Ishikawa (cell line): ENCODE measurements around the gene GPR35.

Source experiments
- CEBPB ChIP-seq: IDR thresholded peaks from 2 replicates; pipeline ENCODE4 v1.6.1; 2012
- EGR1 ChIP-seq: IDR thresholded peaks from 2 replicates; pipeline ENCODE4 v1.6.1; 2012
- EP300 ChIP-seq: IDR thresholded peaks from 2 replicates; pipeline ENCODE4 v1.6.1; 2012; ENCODE audit warnings: borderline replicate concordance
- FOXM1 ChIP-seq: IDR thresholded peaks from 2 replicates; pipeline ENCODE4 v1.6.1; 2012; ENCODE audit warnings: low read depth, borderline replicate concordance
- RAD21 ChIP-seq: IDR thresholded peaks from 2 replicates; pipeline ENCODE4 v1.6.1; 2012; ENCODE audit warnings: low read depth
- TAF1 ChIP-seq: IDR thresholded peaks from 2 replicates; pipeline ENCODE4 v1.6.1; 2012; ENCODE audit warnings: low read depth, mild to moderate bottlenecking
- TCF12 ChIP-seq: IDR thresholded peaks from 2 replicates; pipeline ENCODE4 v1.6.1; 2012; ENCODE audit warnings: low read depth
- TEAD4 ChIP-seq: IDR thresholded peaks from 2 replicates; pipeline ENCODE4 v1.6.1; 2012
- YY1 ChIP-seq: IDR thresholded peaks from 2 replicates; pipeline ENCODE4 v1.6.1; 2012; ENCODE audit warnings: low read depth
- TF ChIP-seq, protein P1 (sequence below): IDR thresholded peaks from 2 replicates; pipeline ENCODE4 v1.6.1; 2012
- TF ChIP-seq, protein P2 (sequence below): IDR thresholded peaks from 2 replicates; pipeline ENCODE4 v1.6.1; 2012; ENCODE audit warnings: low read depth, mild to moderate bottlenecking
- TF ChIP-seq, protein P3 (sequence below): IDR thresholded peaks from 2 replicates; pipeline ENCODE4 v1.6.1; 2012

DNA sequence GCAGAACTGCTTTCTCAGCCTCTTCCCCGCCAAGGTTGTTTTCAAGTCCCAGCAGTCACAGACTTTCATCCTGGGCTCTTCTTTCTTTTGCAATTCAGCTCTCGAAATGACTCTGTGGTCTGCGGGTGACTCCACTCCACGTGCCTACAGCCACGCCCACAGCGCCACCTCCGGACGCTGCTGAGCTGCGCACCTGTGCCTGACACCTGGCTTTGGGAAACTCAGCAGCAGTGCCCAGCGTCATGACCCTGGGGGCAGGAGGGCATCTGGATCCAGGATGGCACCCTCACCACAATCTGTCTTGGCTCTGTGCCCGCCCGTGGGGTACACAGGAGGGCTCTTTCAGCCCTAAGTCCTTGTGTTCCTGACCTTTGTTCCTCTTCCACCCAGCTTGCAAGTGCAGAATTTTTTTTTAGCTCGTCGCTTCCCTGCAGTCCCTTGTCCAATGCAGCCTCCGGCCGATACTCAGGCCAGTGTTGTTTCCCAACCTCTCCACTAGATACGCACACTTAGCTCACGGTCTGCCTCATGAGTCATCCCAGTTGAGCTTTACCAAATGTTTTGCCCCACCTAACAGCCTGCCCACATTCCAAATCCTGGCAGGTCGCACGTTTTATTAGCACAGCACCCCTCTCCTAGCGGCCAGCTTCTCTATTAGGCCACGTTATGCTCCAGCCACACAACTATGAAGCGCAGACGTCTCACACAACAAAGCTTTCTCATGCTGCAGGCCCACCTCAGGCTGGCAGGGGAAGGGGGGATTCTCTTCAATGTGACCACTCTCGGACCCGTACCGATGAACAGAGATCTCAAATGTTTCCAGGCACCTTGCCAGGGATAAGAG lies 45.3 kb upstream of the GPR35 start:
- TF ChIP-seq, protein P1, sequence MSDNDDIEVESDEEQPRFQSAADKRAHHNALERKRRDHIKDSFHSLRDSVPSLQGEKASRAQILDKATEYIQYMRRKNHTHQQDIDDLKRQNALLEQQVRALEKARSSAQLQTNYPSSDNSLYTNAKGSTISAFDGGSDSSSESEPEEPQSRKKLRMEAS, result peak; percentile 82
- TF ChIP-seq, protein P2, sequence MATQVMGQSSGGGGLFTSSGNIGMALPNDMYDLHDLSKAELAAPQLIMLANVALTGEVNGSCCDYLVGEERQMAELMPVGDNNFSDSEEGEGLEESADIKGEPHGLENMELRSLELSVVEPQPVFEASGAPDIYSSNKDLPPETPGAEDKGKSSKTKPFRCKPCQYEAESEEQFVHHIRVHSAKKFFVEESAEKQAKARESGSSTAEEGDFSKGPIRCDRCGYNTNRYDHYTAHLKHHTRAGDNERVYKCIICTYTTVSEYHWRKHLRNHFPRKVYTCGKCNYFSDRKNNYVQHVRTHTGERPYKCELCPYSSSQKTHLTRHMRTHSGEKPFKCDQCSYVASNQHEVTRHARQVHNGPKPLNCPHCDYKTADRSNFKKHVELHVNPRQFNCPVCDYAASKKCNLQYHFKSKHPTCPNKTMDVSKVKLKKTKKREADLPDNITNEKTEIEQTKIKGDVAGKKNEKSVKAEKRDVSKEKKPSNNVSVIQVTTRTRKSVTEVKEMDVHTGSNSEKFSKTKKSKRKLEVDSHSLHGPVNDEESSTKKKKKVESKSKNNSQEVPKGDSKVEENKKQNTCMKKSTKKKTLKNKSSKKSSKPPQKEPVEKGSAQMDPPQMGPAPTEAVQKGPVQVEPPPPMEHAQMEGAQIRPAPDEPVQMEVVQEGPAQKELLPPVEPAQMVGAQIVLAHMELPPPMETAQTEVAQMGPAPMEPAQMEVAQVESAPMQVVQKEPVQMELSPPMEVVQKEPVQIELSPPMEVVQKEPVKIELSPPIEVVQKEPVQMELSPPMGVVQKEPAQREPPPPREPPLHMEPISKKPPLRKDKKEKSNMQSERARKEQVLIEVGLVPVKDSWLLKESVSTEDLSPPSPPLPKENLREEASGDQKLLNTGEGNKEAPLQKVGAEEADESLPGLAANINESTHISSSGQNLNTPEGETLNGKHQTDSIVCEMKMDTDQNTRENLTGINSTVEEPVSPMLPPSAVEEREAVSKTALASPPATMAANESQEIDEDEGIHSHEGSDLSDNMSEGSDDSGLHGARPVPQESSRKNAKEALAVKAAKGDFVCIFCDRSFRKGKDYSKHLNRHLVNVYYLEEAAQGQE, result no peak
- TF ChIP-seq EP300 (0 out of 2 replicates have a peak, but pooled peaks have one; percentile 15), YY1 (no peak), CEBPB (no peak; the same call in 1 of the 2 replicates), RAD21 (no peak), FOXM1 (no peak), EGR1 (no peak), TEAD4 (no peak; the same call in 1 of the 2 replicates), TAF1 (no peak), TCF12 (no peak)
- TF ChIP-seq, protein P3, sequence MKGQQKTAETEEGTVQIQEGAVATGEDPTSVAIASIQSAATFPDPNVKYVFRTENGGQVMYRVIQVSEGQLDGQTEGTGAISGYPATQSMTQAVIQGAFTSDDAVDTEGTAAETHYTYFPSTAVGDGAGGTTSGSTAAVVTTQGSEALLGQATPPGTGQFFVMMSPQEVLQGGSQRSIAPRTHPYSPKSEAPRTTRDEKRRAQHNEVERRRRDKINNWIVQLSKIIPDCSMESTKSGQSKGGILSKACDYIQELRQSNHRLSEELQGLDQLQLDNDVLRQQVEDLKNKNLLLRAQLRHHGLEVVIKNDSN, result peak; percentile 9; the same call in 1 of the 2 replicates
